Globus pallidus (tissue), 1 donor: ENCODE measurements around the gene ENPP6.

Experiments used
- DNase-seq: peaks from one replicate; pipeline ENCODE4 v3.0.0-alpha.2; 2015; ENCODE audit warnings: low spot score

The ENPP6 gene

GRCh38 chr4:184190711-184191110 lies 27.0 kb downstream of the ENPP6 start:
- DNase-seq = peak; percentile 74

DNA sequence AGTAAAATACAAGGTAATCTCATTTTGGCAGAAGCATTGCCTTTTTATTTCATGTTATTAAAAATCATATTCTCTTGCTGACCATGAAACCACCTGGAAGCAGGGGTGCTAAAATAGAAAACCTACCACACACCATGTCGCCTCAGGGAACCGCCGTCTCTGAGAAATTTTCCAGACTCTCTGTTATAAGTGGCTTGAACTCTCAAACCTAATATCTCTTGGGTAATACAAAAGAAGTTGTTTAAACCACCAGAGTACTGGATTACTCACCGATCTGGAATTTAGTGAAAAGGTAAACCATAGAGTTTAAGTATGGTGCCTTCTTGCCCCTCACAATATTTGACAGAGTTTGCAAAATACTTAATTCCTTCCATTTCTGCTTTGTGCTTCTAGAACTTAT lies 27.7 kb downstream of the ENPP6 start:
- no peak for DNase-seq

DNA sequence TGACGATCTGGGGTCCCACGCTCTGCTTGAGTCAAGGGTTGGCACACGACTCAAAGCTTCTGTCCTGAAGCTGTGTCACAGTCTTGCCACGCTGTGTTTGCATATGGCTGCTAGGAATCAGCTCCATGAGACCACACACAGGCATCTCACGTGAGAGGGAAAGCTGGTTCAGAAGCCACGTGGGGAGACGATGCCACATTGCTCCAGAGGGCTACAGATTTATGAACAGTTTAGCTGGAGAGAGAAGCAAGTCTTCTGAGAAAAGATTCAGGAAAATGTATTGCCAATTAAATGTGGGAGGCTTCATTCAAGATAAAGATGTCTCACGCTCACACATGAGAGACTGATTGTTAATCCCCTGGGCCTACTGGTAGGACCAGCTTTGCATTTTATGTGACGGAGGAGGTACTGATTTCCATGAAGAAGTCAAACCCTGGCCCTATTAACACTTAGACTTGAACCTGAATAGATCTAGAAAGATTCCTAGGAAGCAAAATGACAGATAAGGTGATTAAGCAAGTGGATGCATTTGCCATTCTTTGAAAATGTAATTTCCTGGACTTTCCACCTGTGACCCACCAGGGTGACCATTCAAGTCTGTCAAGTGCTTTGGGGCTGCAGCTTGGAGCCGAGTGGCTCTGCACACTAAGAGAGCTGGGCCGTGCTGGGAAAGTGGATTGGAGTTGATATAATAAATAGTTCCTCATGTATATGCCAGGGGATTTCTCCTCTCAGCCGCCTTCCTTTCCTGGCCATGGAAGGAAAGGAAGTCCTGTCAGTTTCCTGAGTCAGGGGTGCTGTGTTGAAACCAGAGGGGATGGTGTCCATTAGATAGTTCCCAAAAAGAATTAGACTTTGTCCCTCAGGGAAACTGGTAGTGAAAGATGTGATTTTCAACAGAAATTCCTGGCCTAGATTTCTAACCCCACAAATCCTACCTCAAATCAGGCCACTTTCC lies 29.0 kb downstream of the ENPP6 start:
- DNase-seq = no peak

DNA sequence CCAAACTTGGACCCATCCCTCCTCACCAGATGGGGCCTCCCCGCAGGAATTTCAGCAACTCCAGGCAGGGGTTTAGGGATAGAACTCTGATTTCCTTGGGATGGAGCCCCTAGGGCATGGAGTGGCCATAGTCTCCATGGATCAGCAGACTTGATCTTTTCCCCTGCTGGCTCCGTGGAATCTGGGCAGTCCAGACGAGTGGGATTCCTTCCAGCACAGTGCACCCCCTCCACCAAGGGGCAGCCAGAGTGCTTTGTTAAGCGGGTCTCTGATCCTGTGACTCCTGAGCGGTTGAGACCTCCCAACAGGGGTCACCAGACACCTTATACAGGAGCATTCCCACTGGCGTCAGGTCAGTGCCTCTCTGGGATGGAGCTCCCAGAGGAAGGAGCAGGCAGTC lies 40.4 kb downstream of the ENPP6 start:
- no peak for DNase-seq

- DNase-seq = no peak
Measured at GRCh38 chr4:184174571-184175488, 42.8 kb downstream of the ENPP6 start.

- no peak for DNase-seq
Measured at GRCh38 chr4:184171011-184171410, 46.7 kb downstream of the ENPP6 start.

GRCh38 chr4:184169225-184169867 lies 48.3 kb downstream of the ENPP6 start:
- DNase-seq = no peak

DNA sequence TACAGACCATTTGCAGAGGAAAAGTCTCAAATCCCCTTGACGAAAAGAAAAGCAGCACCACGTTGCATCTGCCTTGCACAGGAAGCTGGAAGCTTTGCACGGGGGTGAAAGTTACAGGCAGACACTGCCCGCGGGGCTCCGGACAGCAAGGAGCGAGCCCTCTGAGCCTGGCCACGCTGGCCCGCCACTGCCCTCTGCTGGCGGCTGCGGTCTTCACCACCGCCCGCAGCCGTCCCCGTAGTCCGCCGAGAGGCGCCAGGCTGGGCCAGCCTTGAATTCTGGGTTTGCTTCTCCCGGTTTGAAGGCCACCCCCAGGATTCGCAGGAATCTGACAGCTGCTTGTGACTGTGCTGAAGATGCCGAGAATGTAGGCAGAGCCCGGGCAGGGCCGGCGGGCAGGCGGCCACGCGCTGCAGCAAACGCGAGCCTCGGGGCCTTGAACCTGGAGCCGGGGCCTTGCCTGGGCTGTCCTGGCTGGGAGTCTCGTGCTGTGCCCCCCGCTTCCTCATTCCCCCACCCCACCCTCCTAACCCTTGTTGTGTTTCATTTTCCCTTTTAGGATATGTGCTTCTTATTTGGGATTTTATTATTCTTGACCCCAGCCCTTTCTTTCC lies 49.2 kb downstream of the ENPP6 start:
- DNase-seq = peak; percentile 74

GRCh38 chr4:184167576-184167975 lies 50.1 kb downstream of the ENPP6 start:
- no peak for DNase-seq

DNA sequence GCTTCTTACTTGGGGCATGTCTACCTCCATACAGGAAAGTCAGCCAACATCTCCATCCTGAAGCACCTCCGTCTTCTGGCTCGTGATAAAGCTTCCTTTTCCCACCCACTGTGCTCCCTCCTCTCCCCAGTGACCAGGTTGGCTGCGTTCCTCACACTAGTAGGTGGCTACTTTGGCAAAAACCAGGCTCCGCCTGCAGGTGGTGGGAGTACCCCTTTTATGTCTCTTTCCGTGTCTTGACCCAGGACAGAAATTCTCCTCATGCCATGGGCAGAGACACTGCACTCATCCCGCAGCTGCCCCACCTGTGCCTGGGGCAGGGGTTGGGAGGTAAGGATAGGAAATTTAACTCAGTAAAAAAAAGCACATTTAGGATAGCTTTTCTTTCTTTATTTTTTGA lies 50.9 kb downstream of the ENPP6 start:
- no peak for DNase-seq

DNA sequence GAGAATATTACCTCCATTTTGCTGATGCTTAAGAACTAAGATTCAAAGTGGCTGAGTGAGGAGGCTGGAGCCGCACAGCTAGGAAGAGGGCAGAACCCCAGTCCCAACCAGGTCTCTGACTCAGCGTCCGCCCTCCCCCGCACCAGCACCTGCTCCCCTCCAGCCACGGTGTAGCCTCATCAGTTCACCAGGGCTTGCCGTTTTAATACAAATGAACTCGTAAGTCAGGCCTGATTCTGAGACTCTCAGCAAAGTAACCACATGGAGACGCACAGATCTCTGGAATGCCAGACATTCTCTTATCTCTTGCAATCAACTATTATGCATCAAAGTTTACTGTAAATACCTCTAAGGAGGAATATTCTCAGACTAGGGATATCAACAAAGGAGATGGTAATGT lies 52.4 kb downstream of the ENPP6 start:
- no peak for DNase-seq

DNA sequence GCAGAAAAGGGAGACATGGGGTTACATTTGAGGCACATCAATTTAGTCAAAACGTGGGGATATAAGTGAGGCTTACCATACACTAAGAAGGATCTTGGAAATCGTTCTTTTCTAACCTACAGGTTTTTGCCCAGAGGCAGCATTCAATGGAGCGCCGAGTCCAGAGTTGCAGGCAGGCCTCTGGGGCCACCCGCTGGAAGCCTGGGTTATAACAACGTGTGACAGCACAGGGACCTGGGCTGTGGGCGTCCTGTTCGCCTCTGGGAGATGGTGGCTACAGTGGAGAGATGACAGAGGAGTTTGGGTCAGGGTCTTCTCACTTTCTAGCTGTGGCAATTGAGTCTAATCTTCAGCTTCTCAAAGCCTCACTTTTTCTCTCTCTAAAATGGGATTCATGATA lies 53.9 kb downstream of the ENPP6 start:
- peak; percentile 48 for DNase-seq

GRCh38 chr4:184162596-184162995 lies 55.1 kb downstream of the ENPP6 start:
- no peak for DNase-seq

GRCh38 chr4:184157322-184157721 lies 60.4 kb downstream of the ENPP6 start:
- DNase-seq = no peak

GRCh38 chr4:184156163-184156920 lies 61.3 kb downstream of the ENPP6 start:
- no peak for DNase-seq

DNA sequence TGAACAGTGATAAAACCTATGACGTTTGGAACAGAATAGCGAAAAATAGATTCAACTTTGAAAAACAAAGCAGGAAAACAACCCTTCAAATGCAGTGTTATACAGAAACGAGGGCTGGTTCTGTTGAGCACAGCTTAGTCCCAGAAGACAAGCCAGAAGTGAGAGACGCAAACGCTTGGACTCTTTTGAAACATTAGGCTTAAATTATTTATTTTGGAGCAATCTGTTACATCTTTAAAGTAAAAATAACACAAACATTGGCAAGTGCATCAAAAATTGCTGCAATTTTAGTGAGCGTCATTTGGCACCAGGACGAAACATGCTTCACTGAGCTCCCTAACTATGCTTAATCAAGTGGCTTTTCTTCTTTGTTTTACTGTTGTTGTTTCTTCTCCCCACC lies 63.5 kb downstream of the ENPP6 start:
- DNase-seq = no peak

GRCh38 chr4:184153781-184154180 lies 63.9 kb downstream of the ENPP6 start:
- DNase-seq = no peak

DNA sequence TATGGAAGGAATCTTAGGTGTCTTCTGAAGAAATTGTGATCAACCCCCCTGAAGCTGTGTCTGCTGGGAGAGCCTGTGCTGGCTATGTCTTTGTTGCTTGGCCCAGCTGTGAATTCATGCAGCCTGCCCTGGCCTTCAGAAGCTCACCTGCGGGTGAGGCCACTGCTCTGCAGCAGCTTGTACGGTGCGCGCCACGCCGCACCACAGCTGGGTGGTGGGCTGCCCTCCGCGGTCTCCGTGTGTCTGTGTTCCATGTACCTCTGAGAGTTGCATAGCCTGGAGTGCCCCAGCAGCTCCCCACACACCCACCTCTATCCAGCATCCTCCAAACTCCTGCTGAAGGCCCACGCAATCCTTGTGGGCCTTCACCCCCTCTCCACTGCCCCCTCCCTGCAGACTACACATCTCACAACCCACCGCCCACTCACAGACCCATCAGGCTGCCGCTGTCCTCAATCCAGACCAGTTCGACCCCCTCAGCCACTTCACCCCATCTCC lies 65.6 kb downstream of the ENPP6 start:
- DNase-seq = no peak

DNA sequence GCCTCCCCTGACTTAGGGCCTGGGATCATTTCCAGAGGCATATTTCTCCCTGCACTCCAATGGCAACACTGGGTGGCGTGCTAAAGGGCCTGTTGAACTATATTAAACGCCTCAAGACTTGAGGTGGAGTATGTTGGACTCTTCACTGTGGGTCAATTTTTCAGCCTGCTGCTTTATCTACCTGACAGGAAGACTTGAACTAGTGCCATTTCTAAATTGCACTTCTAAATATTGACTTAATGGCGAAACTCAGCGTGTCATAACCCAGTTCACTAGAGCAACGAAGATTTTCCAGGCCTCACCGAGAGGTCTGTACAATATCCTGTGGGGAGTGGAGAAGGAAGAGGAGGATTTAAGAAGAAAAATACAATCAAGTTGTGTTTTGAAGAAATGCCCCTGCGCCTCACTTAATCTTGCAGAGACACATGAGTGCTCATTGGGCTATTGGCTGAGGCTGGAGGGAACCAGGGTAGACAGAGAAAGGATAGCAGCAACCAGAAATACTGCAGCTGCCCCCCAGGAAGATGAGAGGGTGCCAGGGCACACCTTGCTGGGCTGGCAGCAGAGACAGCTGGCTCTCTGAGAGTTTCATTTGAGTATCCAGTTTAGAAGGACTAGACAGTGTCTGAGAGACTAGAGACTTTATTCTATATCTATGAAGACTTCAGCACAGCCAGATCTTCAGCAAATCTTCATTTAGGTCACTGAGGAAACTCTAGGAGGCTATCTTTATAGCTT lies 67.4 kb downstream of the ENPP6 start:
- DNase-seq = no peak
